Neural crest cell (in vitro differentiated cells): ENCODE results near the gene PHKB. TPM values are rescaled to one million over a fixed set of nuclear protein-coding genes. Genes with fewer than 3 reads are reported as not detected.
A peak's percentile ranks its signal among the peaks of the same experiment; 100 is the strongest.
"Not testable (repeated sequence)": the region's sequence is repeated elsewhere in the genome, so short reads cannot be mapped to it uniquely, and the experiment has no call there.

Source experiments
- DNase-seq: peaks from one replicate; pipeline ENCODE4 v3.0.0; 2021; ENCODE audit warnings: low read depth, mixed read lengths, low spot score
- H3K27ac Mint-ChIP-seq: one replicate; pipeline ENCODE4 v1.8.0; 2021; ENCODE audit warnings: mild to moderate bottlenecking, mixed read lengths; ENCODE audit not compliant: unreplicated experiment
- H3K27me3 Mint-ChIP-seq: 2 replicates; pipeline ENCODE4 v1.8.0; 2021; ENCODE audit warnings: low read depth, mild to moderate bottlenecking, mixed read lengths
- H3K36me3 Mint-ChIP-seq: 2 replicates; pipeline ENCODE4 v1.8.0; 2021; ENCODE audit warnings: low read depth, mild to moderate bottlenecking, mixed read lengths
- H3K4me1 Mint-ChIP-seq: 2 replicates; pipeline ENCODE4 v1.8.0; 2021; ENCODE audit warnings: mixed read lengths
- H3K4me3 Mint-ChIP-seq: one replicate; pipeline ENCODE4 v1.8.0; 2021; ENCODE audit warnings: mild to moderate bottlenecking, mixed read lengths
- H3K9me3 Mint-ChIP-seq: 2 replicates; pipeline ENCODE4 v1.8.0; 2021; ENCODE audit warnings: mixed read lengths
- CTCF ChIP-seq: fragments of 200-600 bp; sonication (generic); conservative IDR thresholded peaks from 2 replicates; pipeline ENCODE4 v1.5.0; 2021; ENCODE audit warnings: antibody characterized with exemption, mild to moderate bottlenecking
- total RNA-seq: library from RNA; stranded (reverse); gene quantifications from 2 replicates; pipeline ENCODE4 v1.2.1, GENCODE V29; 2021

Gene PHKB
- total RNA-seq, 1 donor from 2014 or later, result 61.2 TPM

- Mint-ChIP-seq H3K27ac (peak overlapping the region; percentile 86), H3K27me3 (no peaks in the 10 kb centered on the region), H3K36me3 (peaks cover 66% of the 10 kb centered on the region), H3K4me1 (no peaks in the 10 kb centered on the region), H3K9me3 (peaks cover 11% of the 10 kb centered on the region), H3K4me3 (no peak overlapping the region)
- no peak for TF ChIP-seq CTCF
- no peak for DNase-seq
Observed at GRCh38 chr16:47553853-47554564, 92.9 kb downstream of the PHKB start.

- H3K36me3 Mint-ChIP-seq, result peaks cover 60% of the 10 kb centered on the region
- peaks cover 11% of the 10 kb centered on the region for H3K9me3 Mint-ChIP-seq
- peak overlapping the region; percentile 86 for H3K27ac Mint-ChIP-seq
- not testable (repeated sequence) for H3K4me3 Mint-ChIP-seq, DNase-seq, H3K4me1 Mint-ChIP-seq, H3K27me3 Mint-ChIP-seq
Observed at GRCh38 chr16:47554587-47554986, 93.5 kb downstream of the PHKB start.

- DNase-seq, result no peak
- peaks cover 16% of the 10 kb centered on the region for H3K9me3 Mint-ChIP-seq
- no peak for TF ChIP-seq CTCF
- H3K4me1 Mint-ChIP-seq, result peaks cover 9% of the 10 kb centered on the region
- peaks cover 39% of the 10 kb centered on the region for H3K36me3 Mint-ChIP-seq
- H3K27me3 Mint-ChIP-seq, result no peaks in the 10 kb centered on the region
- no peak overlapping the region for H3K4me3 Mint-ChIP-seq
- H3K27ac Mint-ChIP-seq, result no peak overlapping the region
Observed at GRCh38 chr16:47561286-47561685, 100.2 kb downstream of the PHKB start.

- TF ChIP-seq CTCF, result no peak
- no peak for DNase-seq
- no peak overlapping the region for H3K4me3 Mint-ChIP-seq
- H3K9me3 Mint-ChIP-seq, result peaks cover 20% of the 10 kb centered on the region
- no peaks in the 10 kb centered on the region for H3K27me3 Mint-ChIP-seq
- no peak overlapping the region for H3K27ac Mint-ChIP-seq
- H3K4me1 Mint-ChIP-seq, result peaks cover 9% of the 10 kb centered on the region
- H3K36me3 Mint-ChIP-seq, result peaks cover 44% of the 10 kb centered on the region
Observed at GRCh38 chr16:47562366-47562765, 101.2 kb downstream of the PHKB start.

GRCh38 chr16:47565454-47565853 is 104.3 kb downstream of the PHKB start:
- no peak for DNase-seq
- peaks cover 26% of the 10 kb centered on the region for H3K9me3 Mint-ChIP-seq
- TF ChIP-seq CTCF, result no peak
- peaks cover 54% of the 10 kb centered on the region for H3K36me3 Mint-ChIP-seq
- no peak overlapping the region for H3K4me3 Mint-ChIP-seq
- no peaks in the 10 kb centered on the region for H3K27me3 Mint-ChIP-seq
- H3K27ac Mint-ChIP-seq, result no peak overlapping the region
- H3K4me1 Mint-ChIP-seq, result peaks cover 9% of the 10 kb centered on the region

GRCh38 chr16:47567321-47567720 is 106.2 kb downstream of the PHKB start:
- H3K27me3 Mint-ChIP-seq, result no peaks in the 10 kb centered on the region
- peaks cover 47% of the 10 kb centered on the region for H3K36me3 Mint-ChIP-seq
- no peak overlapping the region for H3K27ac Mint-ChIP-seq
- no peak overlapping the region for H3K4me3 Mint-ChIP-seq
- no peak for DNase-seq
- H3K9me3 Mint-ChIP-seq, result peaks cover 24% of the 10 kb centered on the region
- H3K4me1 Mint-ChIP-seq, result no peaks in the 10 kb centered on the region
- no peak for TF ChIP-seq CTCF
